Activated naive CD8-positive, alpha-beta T cell treated with anti-CD3 and anti-CD28 coated beads for 36 hours (primary cell): ENCODE data around the gene FAM25A. TPM values are rescaled to one million over a fixed set of nuclear protein-coding genes. Genes with fewer than 3 reads are reported as not detected.
A peak's percentile ranks its signal among the peaks of the same experiment; 100 is the strongest.
"Not testable (repeated sequence)": the region's sequence is repeated elsewhere in the genome, so short reads cannot be mapped to it uniquely, and the experiment has no call there.

Experiments used
- DNase-seq: peaks from one replicate; pipeline ENCODE4 v3.0.0; 2021
- H3K27ac Mint-ChIP-seq: one replicate; pipeline ENCODE4 v1.8.0; 2022; ENCODE audit warnings: mild to moderate bottlenecking, moderate library complexity, mixed read lengths
- H3K27me3 Mint-ChIP-seq: one replicate; pipeline ENCODE4 v1.8.0; 2022; ENCODE audit warnings: mild to moderate bottlenecking, mixed read lengths
- H3K36me3 Mint-ChIP-seq: one replicate; pipeline ENCODE4 v1.8.0; 2021; ENCODE audit warnings: mild to moderate bottlenecking, mixed read lengths
- H3K4me1 Mint-ChIP-seq: one replicate; pipeline ENCODE4 v1.8.0; 2021; ENCODE audit warnings: mixed read lengths
- H3K4me3 Mint-ChIP-seq: one replicate; pipeline ENCODE4 v1.8.0; 2022; ENCODE audit warnings: mild to moderate bottlenecking, moderate library complexity, mixed read lengths
- H3K9me3 Mint-ChIP-seq: one replicate; pipeline ENCODE4 v1.8.0; 2022; ENCODE audit warnings: mixed read lengths
- total RNA-seq, 2 experiments: library from RNA; stranded (reverse); gene quantifications; one replicate each; pipeline ENCODE4 v1.2.3, GENCODE V29; 2021

Gene FAM25A
- not detected for total RNA-seq

DNA sequence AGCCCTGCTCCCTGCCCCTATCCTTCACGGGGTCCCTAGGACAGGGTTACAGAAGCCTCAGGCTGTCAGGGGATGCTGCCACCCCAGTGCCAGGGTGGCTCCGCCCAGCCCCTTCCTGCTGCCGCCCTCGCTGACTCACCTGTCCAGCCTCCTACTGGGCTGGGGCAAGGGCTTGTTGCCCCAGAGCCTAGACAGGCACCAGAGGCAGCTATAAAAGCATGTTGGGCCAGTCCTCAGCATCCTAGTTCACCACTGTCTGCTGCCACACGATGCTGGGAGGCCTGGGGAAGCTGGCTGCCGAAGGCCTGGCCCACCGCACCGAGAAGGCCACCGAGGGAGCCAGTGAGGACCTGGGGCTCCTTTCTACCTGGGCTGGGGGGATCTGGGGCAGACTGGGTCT lies at the start of gene FAM25A:
TSS of gene FAM25A (plus strand) at position 239 of the 400 bp plus-strand sequence. CDS start at position 270, 31 bp downstream.
- not testable (repeated sequence) for H3K4me1 Mint-ChIP-seq, H3K9me3 Mint-ChIP-seq, H3K27ac Mint-ChIP-seq, DNase-seq, H3K36me3 Mint-ChIP-seq, H3K27me3 Mint-ChIP-seq, H3K4me3 Mint-ChIP-seq

- no peak for DNase-seq
- H3K36me3 Mint-ChIP-seq, result no peaks in the 10 kb centered on the region
- peak overlapping the region; percentile 77 for H3K4me3 Mint-ChIP-seq
- H3K27ac Mint-ChIP-seq, result peak overlapping the region; percentile 80
- H3K4me1 Mint-ChIP-seq, result peaks cover 31% of the 10 kb centered on the region
- H3K9me3 Mint-ChIP-seq, result no peaks in the 10 kb centered on the region
- H3K27me3 Mint-ChIP-seq, result peaks cover 4% of the 10 kb centered on the region
These were observed 49.2 kb upstream of the FAM25A start for GRCh38 chr10:86970982-86971231.

DNA sequence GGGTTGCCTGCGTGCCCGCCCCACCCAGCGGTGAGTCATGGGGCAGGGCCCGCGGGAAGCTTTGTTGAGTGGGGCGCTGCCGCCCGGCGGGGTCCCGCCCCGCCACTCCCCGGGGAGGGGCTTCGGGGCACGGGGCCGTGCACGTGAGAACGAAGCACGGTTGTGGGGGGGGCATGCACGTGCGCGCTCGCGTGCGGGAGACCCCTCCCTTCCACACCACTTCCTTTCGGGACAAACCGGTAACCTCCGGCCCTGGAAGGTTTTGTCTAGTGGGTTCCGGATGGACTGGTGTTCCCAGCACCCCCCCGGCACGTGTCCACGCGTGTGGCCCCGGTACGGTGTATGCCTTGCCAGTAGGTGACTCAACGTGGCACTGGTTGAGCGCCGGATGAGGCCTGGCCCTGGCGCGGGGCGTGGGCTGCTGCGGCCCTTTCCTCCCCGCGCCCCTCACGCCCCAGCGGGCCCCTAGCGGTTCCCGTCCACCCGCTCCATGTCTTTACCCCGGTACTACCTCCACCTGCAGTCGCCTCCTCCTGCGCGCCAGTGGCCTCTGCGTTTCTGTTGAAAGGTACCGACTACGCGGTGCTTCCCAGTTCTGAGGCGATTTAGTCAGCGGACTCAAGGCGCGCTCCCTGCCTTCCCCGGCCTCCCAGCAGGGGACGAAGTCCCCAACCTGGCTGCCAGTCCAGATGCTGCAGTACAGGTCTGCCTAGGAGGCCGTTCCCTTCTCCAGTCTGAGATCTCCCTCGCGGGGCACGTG lies 48.7 kb upstream of the FAM25A start:
- Mint-ChIP-seq H3K9me3 (no peaks in the 10 kb centered on the region), H3K4me3 (peak overlapping the region; percentile 77), H3K27me3 (peaks cover 4% of the 10 kb centered on the region), H3K4me1 (peaks cover 26% of the 10 kb centered on the region), H3K36me3 (no peaks in the 10 kb centered on the region), H3K27ac (peak overlapping the region; percentile 87)
- peak; percentile 87 for DNase-seq

GRCh38 chr10:86972613-86973380 lies 47.3 kb upstream of the FAM25A start:
- Mint-ChIP-seq H3K9me3 (no peaks in the 10 kb centered on the region), H3K4me1 (peaks cover 15% of the 10 kb centered on the region), H3K27ac (peak overlapping the region; percentile 2), H3K27me3 (peaks cover 4% of the 10 kb centered on the region), H3K36me3 (no peaks in the 10 kb centered on the region), H3K4me3 (peak overlapping the region; percentile 37)
- no peak for DNase-seq

- Mint-ChIP-seq H3K9me3 (no peaks in the 10 kb centered on the region), H3K4me3 (no peak overlapping the region), H3K27me3 (peaks cover 4% of the 10 kb centered on the region), H3K36me3 (no peaks in the 10 kb centered on the region), H3K27ac (no peak overlapping the region), H3K4me1 (peaks cover 12% of the 10 kb centered on the region)
- DNase-seq, result no peak
These were observed 45.6 kb upstream of the FAM25A start for GRCh38 chr10:86974484-86974883.

GRCh38 chr10:86976362-86977056 lies 43.6 kb upstream of the FAM25A start:
- no peaks in the 10 kb centered on the region for H3K27me3 Mint-ChIP-seq
- H3K36me3 Mint-ChIP-seq, result no peaks in the 10 kb centered on the region
- DNase-seq, result no peak
- H3K4me3 Mint-ChIP-seq, result no peak overlapping the region
- no peak overlapping the region for H3K27ac Mint-ChIP-seq
- H3K4me1 Mint-ChIP-seq, result peaks cover 5% of the 10 kb centered on the region
- no peaks in the 10 kb centered on the region for H3K9me3 Mint-ChIP-seq

GRCh38 chr10:86978457-86978856 lies 41.6 kb upstream of the FAM25A start:
- H3K4me1 Mint-ChIP-seq, H3K4me3 Mint-ChIP-seq, H3K9me3 Mint-ChIP-seq, H3K27ac Mint-ChIP-seq, H3K27me3 Mint-ChIP-seq, DNase-seq, H3K36me3 Mint-ChIP-seq: not testable (repeated sequence)

- H3K4me3 Mint-ChIP-seq, result no peak overlapping the region
- no peaks in the 10 kb centered on the region for H3K4me1 Mint-ChIP-seq
- no peak overlapping the region for H3K27ac Mint-ChIP-seq
- H3K9me3 Mint-ChIP-seq, result no peaks in the 10 kb centered on the region
- H3K36me3 Mint-ChIP-seq, result no peaks in the 10 kb centered on the region
- no peak for DNase-seq
- no peaks in the 10 kb centered on the region for H3K27me3 Mint-ChIP-seq
These were observed 40.7 kb upstream of the FAM25A start for GRCh38 chr10:86979296-86979818.

- no peaks in the 10 kb centered on the region for H3K27me3 Mint-ChIP-seq
- no peak overlapping the region for H3K4me3 Mint-ChIP-seq
- no peak for DNase-seq
- no peaks in the 10 kb centered on the region for H3K9me3 Mint-ChIP-seq
- no peak overlapping the region for H3K27ac Mint-ChIP-seq
- no peaks in the 10 kb centered on the region for H3K4me1 Mint-ChIP-seq
- H3K36me3 Mint-ChIP-seq, result no peaks in the 10 kb centered on the region
These were observed 40.1 kb upstream of the FAM25A start for GRCh38 chr10:86979977-86980448.

DNA sequence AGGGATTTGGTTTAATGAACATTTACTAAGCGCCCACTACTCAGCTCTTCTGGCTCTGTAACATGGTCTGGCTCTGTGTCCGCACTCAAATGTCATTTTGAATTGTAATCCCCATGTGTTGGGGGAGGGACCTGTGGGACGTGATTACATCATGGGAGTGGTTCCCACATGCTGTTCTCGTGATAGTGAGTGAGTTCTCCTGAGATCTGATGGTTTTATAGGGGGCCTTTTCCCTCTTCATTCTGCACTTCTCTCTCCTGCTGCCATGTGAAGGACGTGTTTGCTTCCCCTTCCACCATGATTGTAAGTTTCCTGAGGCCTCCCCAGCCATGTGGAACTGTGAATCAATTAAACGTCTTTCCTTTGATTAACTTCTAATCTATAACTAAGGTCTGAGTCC lies 39.1 kb upstream of the FAM25A start:
- not testable (repeated sequence) for H3K27me3 Mint-ChIP-seq, H3K9me3 Mint-ChIP-seq, H3K27ac Mint-ChIP-seq, H3K36me3 Mint-ChIP-seq, H3K4me3 Mint-ChIP-seq, H3K4me1 Mint-ChIP-seq, DNase-seq

- Mint-ChIP-seq H3K4me1 (no peaks in the 10 kb centered on the region), H3K4me3 (no peak overlapping the region), H3K9me3 (no peaks in the 10 kb centered on the region), H3K27ac (no peak overlapping the region), H3K36me3 (no peaks in the 10 kb centered on the region), H3K27me3 (no peaks in the 10 kb centered on the region)
- no peak for DNase-seq
These were observed 38.4 kb upstream of the FAM25A start for GRCh38 chr10:86981716-86982115.

GRCh38 chr10:86984498-86984897 lies 35.6 kb upstream of the FAM25A start:
- not testable (repeated sequence) for H3K27ac Mint-ChIP-seq, H3K4me1 Mint-ChIP-seq, H3K36me3 Mint-ChIP-seq, H3K4me3 Mint-ChIP-seq, H3K9me3 Mint-ChIP-seq, DNase-seq, H3K27me3 Mint-ChIP-seq

DNA sequence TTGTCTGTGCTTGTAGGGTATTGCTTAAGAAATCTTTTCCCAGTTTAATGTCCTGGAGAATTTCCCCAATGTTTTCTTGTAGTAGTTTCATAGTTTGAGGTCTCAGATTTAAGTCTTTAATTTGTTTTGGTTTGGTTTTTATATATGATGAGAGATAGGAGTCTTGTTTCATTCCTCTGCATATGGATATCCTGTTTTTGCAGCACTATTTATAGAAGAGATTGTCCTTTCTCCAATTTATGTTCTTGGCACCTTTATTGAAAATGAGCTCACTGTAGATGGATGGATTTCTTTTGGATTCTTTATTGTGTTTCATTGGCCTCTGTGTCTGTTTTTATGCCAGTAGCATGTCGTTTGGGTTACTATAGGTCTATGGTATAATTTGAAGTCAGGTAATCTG lies 31.6 kb upstream of the FAM25A start:
- no peak overlapping the region for H3K4me3 Mint-ChIP-seq
- peaks cover 7% of the 10 kb centered on the region for H3K27me3 Mint-ChIP-seq
- H3K36me3 Mint-ChIP-seq, result no peaks in the 10 kb centered on the region
- H3K9me3 Mint-ChIP-seq, result no peaks in the 10 kb centered on the region
- H3K4me1 Mint-ChIP-seq, result no peaks in the 10 kb centered on the region
- no peak for DNase-seq
- no peak overlapping the region for H3K27ac Mint-ChIP-seq

GRCh38 chr10:86991362-86991761 lies 28.7 kb upstream of the FAM25A start:
- not testable (repeated sequence) for H3K36me3 Mint-ChIP-seq, H3K27me3 Mint-ChIP-seq, H3K9me3 Mint-ChIP-seq, H3K4me1 Mint-ChIP-seq, H3K4me3 Mint-ChIP-seq, H3K27ac Mint-ChIP-seq, DNase-seq

GRCh38 chr10:86992456-86992855 lies 27.6 kb upstream of the FAM25A start:
- Mint-ChIP-seq H3K4me3 (no peak overlapping the region), H3K27ac (no peak overlapping the region), H3K36me3 (no peaks in the 10 kb centered on the region), H3K27me3 (peaks cover 7% of the 10 kb centered on the region), H3K4me1 (no peaks in the 10 kb centered on the region), H3K9me3 (no peaks in the 10 kb centered on the region)
- DNase-seq, result no peak
